Hepatocyte (in vitro differentiated cells): ENCODE measurements around the gene TEPSIN.

Experiments used
- CTCF ChIP-seq: fragments of 200-600 bp; sonication (generic); IDR thresholded peaks from 2 replicates; pipeline ENCODE4 v1.5.1; 2016; ENCODE audit warnings: antibody characterized with exemption, mild to moderate bottlenecking; ENCODE audit not compliant: poor library complexity
- EZH2phosphoT487 ChIP-seq: fragments of 200-600 bp; sonication (generic); IDR thresholded peaks from one replicate; pipeline ENCODE4 v1.6.1; 2018; ENCODE audit warnings: antibody characterized with exemption, mild to moderate bottlenecking, low read depth, moderate library complexity; ENCODE audit not compliant: unreplicated experiment, severe bottlenecking

- TF ChIP-seq CTCF = no peak
- no peak for TF ChIP-seq EZH2phosphoT487
These were observed 29.7 kb downstream of the TEPSIN start for GRCh38 chr17:81209141-81209540.
